Muscle layer of colon (tissue), 2 donors: ENCODE results near the gene STAC3.

Experiments
- H3K27ac ChIP-seq: one replicate; pipeline ENCODE4 v1.7.0; 2013; ENCODE audit warnings: low read depth, mild to moderate bottlenecking, low read length, moderate library complexity
- H3K27me3 ChIP-seq, 2 donors: one replicate each; pipeline ENCODE4 v1.7.0; 2013; ENCODE audit warnings: low read length in 2 of 2, mild to moderate bottlenecking in 2 of 2; ENCODE audit not compliant: insufficient read depth in 2 of 2, control insufficient read depth in 1 of 2
- H3K36me3 ChIP-seq: one replicate; pipeline ENCODE4 v1.7.0; 2013; ENCODE audit warnings: mild to moderate bottlenecking, low read length; ENCODE audit not compliant: insufficient read depth
- H3K4me1 ChIP-seq: one replicate; pipeline ENCODE4 v1.7.0; 2013; ENCODE audit warnings: mild to moderate bottlenecking, low read length; ENCODE audit not compliant: insufficient read depth
- H3K4me3 ChIP-seq, 2 donors: one replicate each; pipeline ENCODE4 v1.7.0; 2013; ENCODE audit warnings: low read length in 2 of 2, low read depth in 1 of 2, mild to moderate bottlenecking in 1 of 2, moderate library complexity in 1 of 2
- H3K9ac ChIP-seq: one replicate; pipeline ENCODE4 v1.7.0; 2013; ENCODE audit warnings: low read length
- H3K9me3 ChIP-seq: one replicate; pipeline ENCODE4 v1.7.0; 2013; ENCODE audit warnings: mild to moderate bottlenecking, low read length
- donor health status: abdominal sarcoma.
- donor health status: Adenocarcinoma of cecum.

The STAC3 gene

DNA sequence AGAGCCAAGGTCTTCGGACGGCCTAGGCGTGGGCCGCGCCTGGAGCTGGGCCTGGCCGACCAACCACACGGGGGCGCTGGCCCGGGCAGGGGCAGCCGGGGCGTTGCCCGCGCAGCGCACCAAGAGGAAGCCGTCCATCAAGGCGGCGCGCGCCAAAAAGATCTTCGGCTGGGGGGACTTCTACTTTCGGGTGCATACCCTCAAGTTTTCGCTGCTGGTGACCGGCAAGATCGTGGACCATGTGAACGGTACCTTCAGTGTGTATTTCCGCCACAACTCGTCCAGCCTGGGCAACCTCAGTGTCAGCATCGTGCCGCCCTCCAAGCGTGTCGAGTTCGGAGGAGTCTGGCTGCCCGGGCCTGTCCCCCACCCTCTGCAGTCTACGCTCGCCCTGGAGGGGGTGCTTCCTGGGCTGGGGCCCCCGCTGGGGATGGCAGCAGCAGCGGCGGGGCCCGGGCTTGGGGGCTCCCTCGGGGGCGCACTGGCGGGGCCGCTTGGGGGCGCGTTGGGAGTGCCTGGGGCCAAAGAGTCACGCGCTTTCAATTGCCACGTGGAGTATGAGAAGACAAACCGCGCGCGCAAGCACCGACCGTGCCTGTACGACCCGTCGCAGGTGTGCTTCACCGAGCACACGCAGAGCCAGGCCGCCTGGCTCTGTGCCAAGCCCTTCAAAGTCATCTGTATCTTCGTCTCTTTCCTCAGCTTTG lies 25.9 kb downstream of the STAC3 start:
- Histone ChIP-seq H3K9ac (no peak overlapping the region), H3K27me3 (peaks cover 61 to 68% of the 10 kb centered on the region in 2 donors)

DNA sequence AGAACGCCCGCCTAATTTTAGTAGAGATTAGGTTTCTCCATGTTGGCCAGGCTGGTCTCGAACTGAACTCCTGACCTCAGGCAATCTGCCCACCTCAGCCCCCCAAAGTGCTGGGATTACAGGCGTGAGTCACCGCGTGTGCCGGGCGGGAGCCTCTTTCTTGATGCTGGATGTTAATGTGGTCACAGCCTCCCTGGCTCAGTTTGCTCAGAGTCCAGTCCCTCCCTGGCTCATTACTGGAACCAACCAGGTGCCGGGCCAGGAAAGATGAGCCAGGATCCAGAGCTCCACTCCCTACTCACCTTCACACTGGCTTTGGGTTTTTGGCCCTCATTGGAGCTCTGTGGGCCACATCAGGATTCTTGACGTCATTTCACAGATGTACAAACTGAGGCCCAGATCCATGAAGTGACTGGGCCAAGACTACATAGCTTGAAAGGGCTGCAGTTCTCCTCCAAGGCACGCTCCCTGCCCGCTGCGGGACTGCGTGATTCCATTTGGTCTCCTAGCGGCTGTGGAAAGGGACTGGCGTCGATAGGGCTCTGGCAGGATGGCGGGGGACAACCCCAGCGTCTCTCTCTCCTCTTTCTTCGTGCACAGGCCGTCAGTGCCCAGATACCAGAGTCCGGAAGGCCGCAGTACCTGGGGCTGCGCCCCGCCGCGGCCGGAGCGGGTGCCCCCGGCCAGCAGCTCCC lies 26.6 kb downstream of the STAC3 start:
- Histone ChIP-seq H3K27ac (no peak overlapping the region), H3K9ac (no peak overlapping the region), H3K4me1 (peaks cover 5% of the 10 kb centered on the region), H3K27me3 (peaks cover 67 to 75% of the 10 kb centered on the region in 2 donors), H3K36me3 (no peaks in the 10 kb centered on the region), H3K9me3 (no peaks in the 10 kb centered on the region), H3K4me3 (no peak overlapping the region)

More for the DNA sequence above, 25.9 kb downstream of the STAC3 start:
- Histone ChIP-seq H3K27ac (no peak overlapping the region), H3K4me1 (peaks cover 7% of the 10 kb centered on the region), H3K4me3 (no peak overlapping the region), H3K36me3 (no peaks in the 10 kb centered on the region), H3K9me3 (no peaks in the 10 kb centered on the region)

DNA sequence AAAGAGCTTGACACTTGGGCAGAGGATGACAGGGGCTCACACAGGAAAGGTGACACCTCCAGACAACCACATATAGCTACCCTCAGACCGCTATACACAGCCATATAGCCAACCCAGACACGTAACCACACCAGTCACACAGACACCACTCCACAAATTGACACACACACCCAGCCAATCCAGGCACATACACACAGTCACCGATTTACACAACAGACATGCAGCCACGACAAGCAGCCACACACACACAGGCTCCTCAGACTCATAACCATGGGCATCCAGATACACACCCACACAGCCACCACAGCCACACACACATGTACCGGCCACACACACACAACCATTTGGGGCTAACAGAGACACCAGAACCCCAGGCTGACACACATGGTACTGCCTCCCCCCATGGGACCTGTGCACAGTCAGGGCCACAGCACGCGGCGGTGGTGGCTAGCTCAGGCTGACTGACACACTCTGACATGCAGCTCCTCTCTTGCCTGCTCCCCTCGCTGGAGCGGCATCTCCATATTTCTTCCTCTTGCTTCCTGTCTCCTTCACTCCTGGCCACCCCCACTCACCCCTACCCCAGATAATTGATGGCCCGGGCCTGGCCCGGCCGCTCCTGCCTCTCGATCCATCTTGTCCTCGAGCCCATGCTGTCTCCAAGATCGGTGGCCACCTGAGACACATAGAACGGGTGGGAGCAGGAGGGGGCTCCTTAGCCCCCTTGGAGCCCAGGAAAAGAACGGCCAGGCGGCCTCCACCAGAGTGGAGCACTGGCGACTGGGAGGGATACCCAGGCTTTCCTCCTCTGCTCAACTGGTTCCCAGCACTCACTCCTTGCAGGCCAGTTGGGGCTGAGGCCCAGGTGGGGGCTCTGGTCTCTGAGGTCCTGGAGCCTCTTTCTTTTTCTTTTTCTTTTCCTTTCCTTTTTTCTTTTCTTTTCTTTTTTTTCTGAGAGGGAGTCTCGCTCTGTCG lies 27.5 kb downstream of the STAC3 start:
- Histone ChIP-seq H3K27me3 (peaks cover 74 to 84% of the 10 kb centered on the region in 2 donors), H3K4me3 (no peak overlapping the region)

DNA sequence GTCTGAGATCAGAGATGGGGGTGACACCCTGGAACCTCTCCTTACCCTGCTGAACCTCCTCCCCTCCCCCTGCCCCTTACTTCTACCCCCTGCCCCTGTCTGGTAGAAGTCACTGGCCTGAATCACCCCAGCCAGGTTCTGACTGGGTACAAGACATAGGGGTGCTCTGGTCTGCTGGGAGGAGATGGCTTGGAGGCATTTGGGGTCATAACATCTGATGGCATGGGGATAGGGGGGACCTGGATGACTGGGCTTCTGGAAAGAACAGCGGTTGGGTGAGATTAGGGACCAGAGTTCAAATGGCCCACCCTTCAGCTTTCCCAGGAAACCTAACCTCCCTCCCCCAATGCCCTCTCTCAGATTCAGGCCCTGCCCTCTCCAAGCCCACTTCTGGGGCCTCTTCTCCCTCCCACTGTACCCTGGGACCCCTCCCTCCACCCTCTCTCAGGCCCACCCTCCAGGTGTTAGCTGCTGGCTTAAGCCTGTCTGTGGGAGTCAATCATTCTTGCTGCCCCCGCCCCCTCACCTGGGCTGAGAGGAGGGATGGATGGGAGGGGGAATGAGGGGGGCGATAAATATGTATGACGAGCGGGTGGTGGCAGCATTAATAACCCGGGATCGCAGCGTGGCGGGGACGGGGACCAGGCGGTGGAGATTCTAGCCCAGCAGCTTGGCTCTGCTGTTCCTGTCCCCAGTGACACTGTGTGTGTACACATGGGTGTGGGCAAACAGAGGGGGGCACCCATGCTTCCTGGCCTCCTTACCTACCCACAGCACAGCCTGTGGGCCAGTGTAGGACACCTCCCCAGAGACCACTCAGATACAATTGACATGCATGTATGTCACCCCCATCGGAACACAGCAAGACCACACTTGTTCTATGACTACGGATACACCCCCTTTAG lies 28.4 kb downstream of the STAC3 start:
- no peaks in the 10 kb centered on the region for H3K36me3 ChIP-seq
- H3K9ac ChIP-seq = no peak overlapping the region
- peaks cover 84 to 93% of the 10 kb centered on the region in 2 donors for H3K27me3 ChIP-seq
- peaks cover 1% of the 10 kb centered on the region for H3K4me1 ChIP-seq
- no peak overlapping the region for H3K4me3 ChIP-seq
- no peak overlapping the region for H3K27ac ChIP-seq
- H3K9me3 ChIP-seq = no peaks in the 10 kb centered on the region

More for the DNA sequence above, 27.5 kb downstream of the STAC3 start:
- Histone ChIP-seq H3K36me3 (no peaks in the 10 kb centered on the region), H3K4me1 (no peaks in the 10 kb centered on the region), H3K9me3 (no peaks in the 10 kb centered on the region), H3K9ac (no peak overlapping the region), H3K27ac (no peak overlapping the region)

DNA sequence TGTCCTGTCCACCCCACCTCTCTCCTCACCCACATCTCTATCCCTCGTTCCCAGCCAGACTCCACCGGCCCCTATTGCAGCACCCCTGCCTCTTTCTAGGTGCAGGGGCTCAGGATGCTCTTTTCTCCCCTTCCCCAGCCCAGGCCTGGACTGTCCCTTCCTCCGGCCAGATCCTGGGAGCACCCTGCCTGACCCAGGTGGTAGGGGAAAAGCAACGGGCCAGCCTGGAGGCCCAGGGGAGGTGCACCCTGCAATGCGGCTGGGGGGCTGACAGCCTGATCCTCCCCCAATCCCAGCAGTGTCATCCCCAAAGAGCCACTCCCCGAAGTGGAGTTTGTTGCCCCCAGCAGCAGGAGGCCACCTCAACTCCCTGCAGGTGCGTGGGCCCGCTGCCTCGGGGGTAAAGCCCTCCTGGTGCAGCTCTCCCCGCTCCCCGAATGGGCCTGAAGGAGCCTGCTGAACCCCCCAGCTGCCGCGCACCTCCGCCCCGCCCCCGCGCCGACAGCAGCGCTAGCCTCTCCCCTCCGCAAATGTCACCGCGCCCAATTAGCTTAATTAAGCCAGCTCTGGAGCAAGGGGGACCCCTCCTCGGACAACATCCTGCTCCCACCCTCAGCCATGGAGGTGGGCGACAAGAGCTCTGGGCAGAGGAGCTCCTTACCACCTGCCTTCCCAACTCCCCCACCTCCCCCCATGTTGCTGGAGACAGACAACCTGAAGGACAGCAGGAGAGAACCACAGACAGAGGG lies 29.6 kb downstream of the STAC3 start:
- Histone ChIP-seq H3K4me3 (no peak overlapping the region), H3K27me3 (peaks cover 84 to 94% of the 10 kb centered on the region in 2 donors)

DNA sequence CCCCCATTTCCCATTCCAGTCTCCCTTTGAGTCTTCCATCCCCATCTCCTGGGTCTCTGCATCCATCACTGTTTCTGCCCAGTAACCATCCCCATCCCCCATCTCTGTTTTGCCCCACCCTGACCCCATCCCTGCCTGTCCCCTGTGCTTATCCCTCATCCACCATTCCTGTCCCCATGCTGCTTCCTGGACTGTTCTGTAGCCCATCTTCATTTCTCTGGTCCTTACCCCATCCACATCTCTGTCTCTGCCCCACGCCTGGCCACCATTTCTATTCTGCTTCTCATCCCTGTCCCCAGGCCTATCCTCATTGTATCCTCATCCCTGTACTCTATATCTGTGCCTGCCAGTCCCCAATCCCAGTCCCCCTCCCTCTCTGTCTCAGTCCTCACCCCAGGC lies 30.2 kb downstream of the STAC3 start:
- Histone ChIP-seq H3K27ac (no peak overlapping the region), H3K27me3 (peaks cover 83 to 94% of the 10 kb centered on the region in 2 donors), H3K36me3 (no peaks in the 10 kb centered on the region), H3K4me3 (no peak overlapping the region), H3K9me3 (no peaks in the 10 kb centered on the region), H3K9ac (no peak overlapping the region), H3K4me1 (peaks cover 7% of the 10 kb centered on the region)

More for the DNA sequence above, 29.6 kb downstream of the STAC3 start:
- peaks cover 7% of the 10 kb centered on the region for H3K4me1 ChIP-seq
- H3K36me3 ChIP-seq = no peaks in the 10 kb centered on the region
- H3K27ac ChIP-seq = no peak overlapping the region
- H3K9me3 ChIP-seq = no peaks in the 10 kb centered on the region
- H3K9ac ChIP-seq = no peak overlapping the region

DNA sequence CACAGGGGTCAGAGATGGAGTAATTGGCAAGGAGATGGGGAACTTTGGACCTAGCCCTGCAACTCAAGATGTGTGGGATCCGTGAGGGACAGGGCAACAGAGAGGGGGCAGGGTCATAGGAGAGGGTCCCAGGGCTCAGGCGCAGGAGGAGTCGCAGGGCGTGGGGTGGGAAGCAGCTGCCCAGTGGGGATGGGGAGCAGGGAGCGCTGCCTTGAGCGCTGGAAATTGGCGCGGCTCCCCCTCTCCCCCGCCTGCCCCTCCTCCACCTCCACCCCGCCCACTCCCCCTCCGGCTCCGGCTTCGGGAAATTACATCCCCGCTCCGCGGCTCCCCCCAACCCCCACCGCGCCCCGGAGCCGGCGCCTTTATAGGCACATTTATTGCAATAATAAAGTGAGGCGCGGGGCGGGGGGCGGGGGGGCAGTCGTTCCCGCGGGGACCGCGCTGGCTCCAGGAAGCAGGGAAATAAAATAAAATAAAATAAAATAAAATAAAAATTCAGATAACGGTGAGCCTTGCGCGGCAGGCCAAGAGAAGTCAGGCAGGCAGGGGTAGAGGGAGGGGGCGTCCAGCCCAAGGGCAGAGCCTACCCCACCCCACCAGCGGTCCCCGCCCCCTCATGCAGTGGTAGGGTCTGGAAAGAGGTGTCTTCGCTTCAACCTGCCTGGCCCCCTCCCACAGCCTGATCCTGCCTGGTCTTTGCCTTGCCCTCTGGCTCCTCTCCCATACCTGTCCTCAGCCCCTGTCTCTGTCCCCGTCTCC lies 30.8 kb downstream of the STAC3 start:
- Histone ChIP-seq H3K4me1 (peaks cover 7% of the 10 kb centered on the region), H3K27ac (no peak overlapping the region), H3K9ac (no peak overlapping the region), H3K4me3 (no peak overlapping the region), H3K27me3 (peaks cover 83 to 94% of the 10 kb centered on the region in 2 donors), H3K9me3 (no peaks in the 10 kb centered on the region), H3K36me3 (no peaks in the 10 kb centered on the region)

DNA sequence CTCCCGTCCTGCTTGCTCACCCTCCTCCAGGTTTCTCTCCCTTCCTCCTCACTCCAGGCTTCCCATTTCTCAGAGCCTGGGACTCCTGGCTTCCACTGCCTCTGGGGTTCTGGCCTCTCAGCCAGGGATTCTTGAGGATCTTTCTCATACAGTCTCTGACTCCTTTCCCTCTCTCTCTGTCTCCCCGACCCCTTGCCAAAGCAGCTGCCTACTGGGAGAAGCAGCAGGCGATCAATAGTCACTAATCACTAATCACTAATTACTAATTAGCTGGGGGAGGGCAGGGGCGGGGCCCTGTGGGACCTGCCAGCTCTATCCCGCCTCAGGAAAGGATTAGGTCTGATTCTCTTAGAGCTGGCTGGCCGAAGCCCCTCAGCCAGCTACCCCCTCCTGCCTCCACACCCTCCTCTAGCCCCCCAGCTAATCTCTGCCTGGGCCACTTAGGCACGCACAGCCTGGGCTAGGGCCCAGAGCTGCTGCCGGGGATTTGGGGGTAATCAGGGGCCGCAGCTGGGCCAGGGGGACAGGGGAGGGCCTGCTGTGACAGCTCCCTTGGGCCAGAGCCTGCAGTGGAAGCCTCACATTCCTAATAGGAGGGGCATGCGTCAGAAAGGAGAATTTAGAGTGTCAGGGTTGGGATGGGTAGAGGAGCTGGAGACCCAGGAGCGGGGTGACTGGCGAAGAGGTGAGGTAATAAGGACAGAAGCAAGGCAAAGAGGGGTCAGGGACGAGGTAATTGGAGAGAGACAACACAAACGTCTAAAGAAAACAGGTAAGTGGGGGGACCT lies 31.6 kb downstream of the STAC3 start:
- H3K4me3 ChIP-seq = no peak overlapping the region
- no peak overlapping the region for H3K27ac ChIP-seq
- H3K9ac ChIP-seq = no peak overlapping the region
- peaks cover 12% of the 10 kb centered on the region for H3K4me1 ChIP-seq
- H3K9me3 ChIP-seq = no peaks in the 10 kb centered on the region
- H3K36me3 ChIP-seq = no peaks in the 10 kb centered on the region
- peaks cover 83 to 95% of the 10 kb centered on the region in 2 donors for H3K27me3 ChIP-seq
